OCI-LY7 (cell line): ENCODE measurements around the gene KRT24. TPM values are rescaled to one million over a fixed set of nuclear protein-coding genes. Genes with fewer than 3 reads are reported as not detected.

ENCODE experiments used
- BruUV-seq: library from RNA; stranded (reverse); fragments of 400-500 nt; replicated peaks from 2 replicates; lab custom pipeline; 2021; lab: Mats Ljungman, UMichigan
- CTCF ChIA-PET: fragments of 300-600 bp; sonication (Branson Sonifier 250); formaldehyde crosslinking; loops from one replicate; lab custom pipeline; 2022; ENCODE audit warnings: antibody characterized with exemption; ENCODE audit not compliant: unreplicated experiment; lab: Charles Lee
- POLR2A ChIA-PET: fragments of 300-600 bp; sonication (Branson Sonifier 250); formaldehyde crosslinking; loops from one replicate; lab custom pipeline; 2022; ENCODE audit warnings: antibody characterized with exemption; lab: Charles Lee
- DNase-seq: peaks from one replicate; pipeline ENCODE4 v3.0.0-alpha.2; 2015; ENCODE audit warnings: low spot score
- H2AFZ ChIP-seq: fragments of 200-600 bp; sonication (generic), shearing (Covaris generic); 2 replicates; pipeline ENCODE4 v1.6.1; 2014; ENCODE audit warnings: mild to moderate bottlenecking, antibody characterized with exemption, low read length, moderate library complexity
- H3K27ac ChIP-seq: fragments of 200-600 bp; sonication (generic); 2 replicates; pipeline ENCODE4 v1.5.1; 2014; ENCODE audit warnings: mixed run types, low read depth, mild to moderate bottlenecking, moderate library complexity, low read length, inconsistent platforms; ENCODE audit not compliant: poor library complexity, severe bottlenecking
- H3K36me3 ChIP-seq: fragments of 200-600 bp; sonication (generic); 2 replicates; pipeline ENCODE4 v1.6.1; 2014; ENCODE audit warnings: mild to moderate bottlenecking, antibody characterized with exemption, low read length, moderate library complexity, mixed read lengths; ENCODE audit not compliant: insufficient read depth
- H3K4me1 ChIP-seq: fragments of 200-600 bp; sonication (generic); 2 replicates; pipeline ENCODE4 v1.5.1; 2014; ENCODE audit warnings: mild to moderate bottlenecking, low read length; ENCODE audit not compliant: insufficient read depth, poor library complexity, severe bottlenecking
- H3K4me2 ChIP-seq: fragments of 200-600 bp; sonication (generic); 2 replicates; pipeline ENCODE4 v1.6.1; 2014; ENCODE audit warnings: mild to moderate bottlenecking, low read length
- H3K4me3 ChIP-seq: fragments of 200-600 bp; sonication (generic); 2 replicates; pipeline ENCODE4 v1.5.1; 2014; ENCODE audit warnings: mild to moderate bottlenecking, low read depth, low read length; ENCODE audit not compliant: poor library complexity, severe bottlenecking
- H3K79me2 ChIP-seq: fragments of 200-600 bp; sonication (generic); 2 replicates; pipeline ENCODE4 v1.6.1; 2016; ENCODE audit warnings: low read depth, mild to moderate bottlenecking, low read length, moderate library complexity, mixed read lengths; ENCODE audit not compliant: insufficient read depth
- H3K9me2 ChIP-seq: fragments of 200-600 bp; sonication (generic); 2 replicates; pipeline ENCODE4 v1.6.1; 2016; ENCODE audit warnings: mild to moderate bottlenecking, low read length, mixed read lengths; ENCODE audit not compliant: insufficient read depth
- H3K9me3 ChIP-seq: fragments of 200-600 bp; sonication (generic); 2 replicates; pipeline ENCODE4 v1.6.1; 2014; ENCODE audit warnings: mild to moderate bottlenecking, mixed run types, low read length, mixed read lengths
- H4K20me1 ChIP-seq: fragments of 200-600 bp; sonication (generic); 2 replicates; pipeline ENCODE4 v1.6.1; 2014; ENCODE audit warnings: mild to moderate bottlenecking, antibody characterized with exemption, low read length, moderate library complexity, mixed read lengths; ENCODE audit not compliant: insufficient read depth
- CTCF ChIP-seq: fragments of 200-600 bp; sonication (generic); conservative IDR thresholded peaks from 2 replicates; pipeline ENCODE4 v1.5.1; 2014; ENCODE audit warnings: mild to moderate bottlenecking, antibody characterized with exemption, low read length, moderate library complexity, mixed read lengths
- EZH2phosphoT487 ChIP-seq: fragments of 200-600 bp; sonication (generic); IDR thresholded peaks from 2 replicates; pipeline ENCODE4 v1.6.1; 2018; ENCODE audit warnings: low read depth, borderline replicate concordance, mild to moderate bottlenecking, mixed run types, antibody characterized with exemption, low read length, moderate library complexity, mixed read lengths
- intact Hi-C: fragments of 100-400 bp; cut with micrococcal nuclease; formaldehyde crosslinking; loops from one replicate; pipeline ENCODE4 v1.10.0; 2022; ENCODE audit not compliant: unreplicated experiment
- total RNA-seq, 2 experiments: library from RNA; depleted of rRNA in 1 of 2; stranded (reverse); fragments of >200 nt in 1 of 2; shearing (Covaris generic) in 1 of 2; gene quantifications; 2 replicates each; pipeline ENCODE4 v1.2.3, GENCODE V29; 2014 to 2022

The KRT24 gene
- total RNA-seq, 2 experiments from 2014 or later: not detected

GRCh38 chr17:40696651-40697072 lies 6.9 kb downstream of the KRT24 start:
- Histone ChIP-seq H3K4me3 (no peak overlapping the region), H3K4me1 (no peaks in the 10 kb centered on the region), H2AFZ (no peak overlapping the region), H3K9me3 (no peaks in the 10 kb centered on the region), H3K36me3 (no peaks in the 10 kb centered on the region), H3K79me2 (no peaks in the 10 kb centered on the region), H3K27ac (no peak overlapping the region), H3K4me2 (no peak overlapping the region), H3K9me2 (no peaks in the 10 kb centered on the region), H4K20me1 (no peaks in the 10 kb centered on the region)
- BruUV-seq: no TSS peak
- TF ChIP-seq EZH2phosphoT487: no peak
- TF ChIP-seq CTCF: no peak
- ChIA-PET POLR2A (interaction anchor here (1.0 kb wide), 1 partner anchor 50 kb away, joined by 4 read pairs; no protein-coding TSS in a partner anchor), CTCF (no interaction called here)
- intact Hi-C loops: no loop called here
- no peak for DNase-seq

GRCh38 chr17:40695874-40696472 lies 7.6 kb downstream of the KRT24 start:
- H3K4me2 ChIP-seq: no peak overlapping the region
- intact Hi-C loops: no loop called here
- CTCF ChIA-PET: no interaction called here
- H3K79me2 ChIP-seq: no peaks in the 10 kb centered on the region
- no peak overlapping the region for H3K4me3 ChIP-seq
- H3K9me3 ChIP-seq: no peaks in the 10 kb centered on the region
- H2AFZ ChIP-seq: no peak overlapping the region
- H3K9me2 ChIP-seq: no peaks in the 10 kb centered on the region
- no TSS peak for BruUV-seq
- no peaks in the 10 kb centered on the region for H3K36me3 ChIP-seq
- TF ChIP-seq CTCF (no peak), EZH2phosphoT487 (no peak)
- POLR2A ChIA-PET: interaction anchor here (1.0 kb wide), 1 partner anchor 49 kb away, joined by 4 read pairs; no protein-coding TSS in a partner anchor
- H3K27ac ChIP-seq: no peak overlapping the region
- no peak for DNase-seq
- no peaks in the 10 kb centered on the region for H3K4me1 ChIP-seq
- H4K20me1 ChIP-seq: no peaks in the 10 kb centered on the region

GRCh38 chr17:40694584-40694983 lies 9.0 kb downstream of the KRT24 start:
- no peaks in the 10 kb centered on the region for H3K9me3 ChIP-seq
- H3K36me3 ChIP-seq: no peaks in the 10 kb centered on the region
- no peaks in the 10 kb centered on the region for H3K79me2 ChIP-seq
- no peak overlapping the region for H2AFZ ChIP-seq
- no peaks in the 10 kb centered on the region for H4K20me1 ChIP-seq
- no peaks in the 10 kb centered on the region for H3K4me1 ChIP-seq
- H3K4me3 ChIP-seq: no peak overlapping the region
- intact Hi-C loops: no loop called here
- POLR2A ChIA-PET: no interaction called here
- DNase-seq: no peak
- no peak for TF ChIP-seq EZH2phosphoT487
- TF ChIP-seq CTCF: no peak
- CTCF ChIA-PET: no interaction called here
- H3K4me2 ChIP-seq: no peak overlapping the region
- no peak overlapping the region for H3K27ac ChIP-seq
- no TSS peak for BruUV-seq
- no peaks in the 10 kb centered on the region for H3K9me2 ChIP-seq
